GM12865 (cell line): ENCODE results near the gene MEGF11.

ENCODE experiments used
- DNase-seq: peaks from one replicate; pipeline ENCODE4 v3.0.0; 2010; ENCODE audit warnings: low read depth
- H3K4me3 ChIP-seq: 2 replicates; pipeline ENCODE4 v1.5.1; 2011; ENCODE audit warnings: mild to moderate bottlenecking, low read depth, low read length, control low read depth
- CTCF ChIP-seq: IDR thresholded peaks from 2 replicates; pipeline ENCODE4 v1.5.1; 2011; ENCODE audit warnings: low read length, control low read depth, low read depth, inconsistent platforms; ENCODE audit not compliant: insufficient read depth; ENCODE audit errors: missing control alignments

Gene MEGF11

DNA sequence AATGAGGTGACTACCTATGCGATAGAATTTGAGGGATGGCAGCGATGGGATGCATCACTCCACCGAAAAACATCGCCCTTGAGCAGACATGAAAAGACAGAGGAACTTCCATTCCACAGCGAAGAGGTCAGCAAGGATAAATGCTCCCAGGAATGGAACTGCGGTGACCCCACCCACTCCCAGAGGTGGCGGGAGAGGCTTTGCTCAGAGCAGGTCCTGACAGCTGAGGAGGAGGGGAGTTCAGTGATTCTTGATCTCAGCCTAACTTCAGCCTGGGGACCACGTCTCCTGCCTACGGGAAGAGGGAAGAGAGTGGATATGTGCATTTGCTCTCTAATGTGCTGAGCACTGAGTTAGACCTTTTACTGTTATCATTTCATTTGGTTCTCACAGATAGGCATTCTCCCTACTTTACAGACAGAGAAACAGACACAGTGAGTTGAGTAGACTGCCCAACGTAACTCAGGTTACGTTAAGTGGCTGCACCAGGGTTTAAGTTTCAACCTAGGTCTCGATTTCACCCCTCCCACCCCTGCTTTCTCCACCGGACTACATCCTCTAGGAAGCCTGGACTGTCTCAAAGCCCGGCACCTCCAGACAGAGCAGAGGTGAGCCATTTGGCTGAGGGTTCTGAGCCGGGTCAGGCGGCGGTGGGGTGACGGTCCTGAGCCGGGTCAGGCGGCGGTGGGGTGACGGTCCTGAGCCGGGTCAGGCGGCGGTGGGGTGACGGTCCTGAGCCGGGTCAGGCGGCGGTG, 214.3 kb downstream of the MEGF11 start:
- DNase-seq: no peak
- H3K4me3 ChIP-seq: no peak overlapping the region

GRCh38 chr15:66038387-66039116, 215.0 kb downstream of the MEGF11 start:
- no peak for DNase-seq
- TF ChIP-seq CTCF: no peak

More for the DNA sequence above, 214.3 kb downstream of the MEGF11 start:
- TF ChIP-seq CTCF: no peak

DNA sequence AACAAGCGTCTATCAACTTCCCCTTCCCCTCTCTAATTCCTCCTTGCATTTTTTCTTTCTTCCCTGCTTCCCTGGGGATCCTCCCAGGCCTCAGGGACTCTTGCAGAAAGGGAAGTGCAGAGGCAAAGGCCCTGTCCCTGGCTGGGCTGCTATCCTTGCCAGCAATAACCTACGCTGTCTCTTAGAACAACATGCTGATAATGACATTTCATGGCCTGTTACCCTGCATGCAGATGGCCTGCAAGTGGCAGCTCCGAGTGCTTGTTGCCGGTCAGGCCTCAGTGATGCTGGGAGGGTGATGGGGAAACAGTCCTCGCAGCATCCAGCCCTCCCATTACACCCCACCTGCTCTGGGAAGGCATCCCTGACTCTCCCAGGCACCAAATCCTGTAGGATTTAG, 216.7 kb downstream of the MEGF11 start:
- DNase-seq: no peak
- H3K4me3 ChIP-seq: no peak overlapping the region
- no peak for TF ChIP-seq CTCF

More at GRCh38 chr15:66038387-66039116, 215.0 kb downstream of the MEGF11 start:
- no peak overlapping the region for H3K4me3 ChIP-seq

DNA sequence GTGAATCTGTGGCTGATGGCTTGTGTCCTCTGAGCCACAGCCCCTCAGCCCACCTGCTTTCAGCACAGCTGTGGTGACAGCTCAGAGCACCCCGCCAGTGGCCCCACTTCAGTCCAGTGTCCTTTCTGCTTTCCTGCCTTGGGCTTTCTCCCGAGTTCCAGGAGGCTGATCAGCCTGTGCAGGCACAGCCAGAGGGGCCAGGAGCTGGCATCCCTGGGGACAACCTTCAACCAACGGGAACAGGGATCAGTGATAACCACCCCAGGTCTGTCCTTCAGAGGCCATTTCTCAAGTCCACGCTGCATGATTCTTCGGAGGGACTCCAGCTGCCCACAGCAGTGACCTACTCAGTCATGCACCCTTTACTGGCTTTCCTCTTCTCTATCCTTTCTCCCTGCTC, 217.6 kb downstream of the MEGF11 start:
- no peak overlapping the region for H3K4me3 ChIP-seq
- no peak for DNase-seq
- no peak for TF ChIP-seq CTCF

GRCh38 chr15:66033143-66033542, 220.4 kb downstream of the MEGF11 start:
- H3K4me3 ChIP-seq: no peak overlapping the region
- DNase-seq: no peak
- no peak for TF ChIP-seq CTCF

- no peak for TF ChIP-seq CTCF
- no peak overlapping the region for H3K4me3 ChIP-seq
Observed at GRCh38 chr15:66032006-66032405, 221.5 kb downstream of the MEGF11 start.

More at GRCh38 chr15:66032006-66032405, 221.5 kb downstream of the MEGF11 start:
- DNase-seq: no peak
